ENCODE measurements around the gene ZMYM2. TPM values are rescaled to one million over a fixed set of nuclear protein-coding genes. Genes with fewer than 3 reads are reported as not detected.

The ZMYM2 gene
- total and polyA plus RNA-seq, 4 donors, result 14.0 to 212 (median 38.5) TPM

DNA sequence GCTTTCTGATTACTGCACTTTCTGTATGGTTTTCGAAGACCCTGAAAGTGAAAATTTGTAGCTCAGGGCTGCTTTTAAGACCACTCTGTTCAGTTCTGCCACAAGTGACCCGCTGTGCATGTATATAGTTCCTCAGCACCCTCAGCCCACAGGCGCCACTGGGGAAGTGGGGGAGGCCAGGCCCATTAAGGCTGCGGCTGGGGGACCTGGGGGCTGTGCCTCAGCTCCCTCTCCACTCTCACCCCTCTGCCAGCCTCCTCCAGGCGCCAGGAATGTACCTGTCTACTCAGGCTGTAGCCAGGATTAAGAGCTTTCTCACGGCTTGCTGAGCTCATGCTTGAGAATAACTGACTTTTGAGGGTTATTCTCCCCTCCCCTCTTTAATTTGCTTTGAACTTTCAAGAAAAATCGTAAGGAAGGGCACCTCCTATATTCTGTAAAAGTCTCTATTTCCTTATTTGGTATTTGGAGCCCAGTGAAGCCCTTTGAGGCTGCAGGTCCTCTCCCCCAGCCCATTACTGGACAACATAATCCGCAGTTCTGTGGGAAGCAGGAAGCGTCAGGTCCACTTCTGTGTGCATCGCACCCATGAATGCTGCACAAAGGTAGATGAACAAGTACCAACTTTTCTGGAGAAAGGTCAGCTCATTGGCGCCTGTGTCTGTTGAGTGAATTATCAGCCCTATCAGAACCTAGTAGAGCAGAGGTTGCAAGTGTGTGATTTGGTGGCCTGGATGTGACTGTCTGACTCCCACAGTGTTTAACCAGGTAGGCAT is 172.7 kb downstream of the ZMYM2 start:
- Histone ChIP-seq H3K36me3 (ENCODE audit: control insufficient read depth in 4 of 4, insufficient read depth in 4 of 4, low read length in 4 of 4) (no peaks in the 10 kb centered on the region), H3K4me3 (no peak overlapping the region), H3K27me3 (ENCODE audit: control insufficient read depth in 3 of 3, insufficient read depth in 3 of 3, low read length in 2 of 3) (peaks cover 0 to 27% (median 18%) of the 10 kb centered on the region in 3 donors), H3K9ac (ENCODE audit: insufficient read depth in 1 of 2, low read length in 2 of 2) (no peak overlapping the region), H3K27ac (ENCODE audit: low read depth in 1 of 2, low read length in 1 of 2) (no peak overlapping the region), H3K4me1 (ENCODE audit: control insufficient read depth in 5 of 5, insufficient read depth in 5 of 5, low read length in 5 of 5) (peaks cover 0 to 14% (median 9%) of the 10 kb centered on the region in 5 donors), H3K9me3 (ENCODE audit: control insufficient read depth in 4 of 4, insufficient read depth in 3 of 4, low read length in 3 of 4) (no peaks in the 10 kb centered on the region)
- DNase-seq (no peak), ATAC-seq (ENCODE audit: insufficient read depth, low FRiP score) (no peak)
- TF ChIP-seq, protein P1, sequence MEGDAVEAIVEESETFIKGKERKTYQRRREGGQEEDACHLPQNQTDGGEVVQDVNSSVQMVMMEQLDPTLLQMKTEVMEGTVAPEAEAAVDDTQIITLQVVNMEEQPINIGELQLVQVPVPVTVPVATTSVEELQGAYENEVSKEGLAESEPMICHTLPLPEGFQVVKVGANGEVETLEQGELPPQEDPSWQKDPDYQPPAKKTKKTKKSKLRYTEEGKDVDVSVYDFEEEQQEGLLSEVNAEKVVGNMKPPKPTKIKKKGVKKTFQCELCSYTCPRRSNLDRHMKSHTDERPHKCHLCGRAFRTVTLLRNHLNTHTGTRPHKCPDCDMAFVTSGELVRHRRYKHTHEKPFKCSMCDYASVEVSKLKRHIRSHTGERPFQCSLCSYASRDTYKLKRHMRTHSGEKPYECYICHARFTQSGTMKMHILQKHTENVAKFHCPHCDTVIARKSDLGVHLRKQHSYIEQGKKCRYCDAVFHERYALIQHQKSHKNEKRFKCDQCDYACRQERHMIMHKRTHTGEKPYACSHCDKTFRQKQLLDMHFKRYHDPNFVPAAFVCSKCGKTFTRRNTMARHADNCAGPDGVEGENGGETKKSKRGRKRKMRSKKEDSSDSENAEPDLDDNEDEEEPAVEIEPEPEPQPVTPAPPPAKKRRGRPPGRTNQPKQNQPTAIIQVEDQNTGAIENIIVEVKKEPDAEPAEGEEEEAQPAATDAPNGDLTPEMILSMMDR (IDR thresholded peaks at IDR 0.05; ENCODE audit: control extremely low read depth, extremely low read depth), result no peak
- 72 to 78% methylated on average over 11 of the region's 11 CpGs for WGBS, 2 donors

DNA sequence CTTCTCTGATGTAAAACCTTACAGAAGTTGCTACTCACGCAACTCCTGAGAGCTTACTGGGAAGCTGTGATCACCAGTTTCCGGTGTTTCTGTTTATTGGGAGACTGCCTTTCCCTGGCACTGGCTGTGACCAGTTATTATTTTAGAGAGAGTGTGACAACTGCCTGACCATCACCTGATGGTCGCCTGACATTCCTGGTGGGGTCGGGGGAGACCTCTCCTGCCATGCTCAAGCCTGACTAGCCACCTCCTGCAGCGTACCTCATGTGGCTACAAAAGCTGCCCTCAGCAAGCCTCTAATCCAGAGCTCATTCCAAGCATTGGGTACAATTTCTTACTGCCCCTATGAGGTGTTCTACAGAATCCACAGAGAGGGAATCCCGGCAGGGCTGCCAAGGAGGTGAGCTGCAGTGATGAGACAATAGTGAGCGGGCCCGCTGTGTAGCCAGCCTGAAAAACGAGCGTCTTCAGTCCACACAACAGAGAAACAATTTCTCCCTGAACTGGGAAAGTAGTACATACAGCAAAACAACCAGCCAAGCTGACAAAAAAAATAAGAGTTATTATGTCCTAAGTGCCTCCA is 173.6 kb downstream of the ZMYM2 start:
- TF ChIP-seq, protein P1 (IDR thresholded peaks at IDR 0.05; ENCODE audit: control extremely low read depth, extremely low read depth), result no peak
- DNase-seq (no peak), ATAC-seq (ENCODE audit: insufficient read depth, low FRiP score) (no peak)
- Histone ChIP-seq H3K9me3 (ENCODE audit: control insufficient read depth in 4 of 4, insufficient read depth in 3 of 4, low read length in 3 of 4) (no peaks in the 10 kb centered on the region), H3K9ac (ENCODE audit: insufficient read depth in 1 of 2, low read length in 2 of 2) (no peak overlapping the region), H3K27ac (ENCODE audit: low read depth in 1 of 2, low read length in 1 of 2) (no peak overlapping the region), H3K27me3 (ENCODE audit: control insufficient read depth in 3 of 3, insufficient read depth in 3 of 3, low read length in 2 of 3) (peaks cover 0 to 36% (median 25%) of the 10 kb centered on the region in 3 donors), H3K4me3 (no peak overlapping the region), H3K36me3 (ENCODE audit: control insufficient read depth in 4 of 4, insufficient read depth in 4 of 4, low read length in 4 of 4) (no peaks in the 10 kb centered on the region), H3K4me1 (ENCODE audit: control insufficient read depth in 5 of 5, insufficient read depth in 5 of 5, low read length in 5 of 5) (peaks cover 0 to 14% (median 9%) of the 10 kb centered on the region in 5 donors)
- WGBS, 2 donors, result 87 to 89% methylated on average over 10 of the region's 10 CpGs

DNA sequence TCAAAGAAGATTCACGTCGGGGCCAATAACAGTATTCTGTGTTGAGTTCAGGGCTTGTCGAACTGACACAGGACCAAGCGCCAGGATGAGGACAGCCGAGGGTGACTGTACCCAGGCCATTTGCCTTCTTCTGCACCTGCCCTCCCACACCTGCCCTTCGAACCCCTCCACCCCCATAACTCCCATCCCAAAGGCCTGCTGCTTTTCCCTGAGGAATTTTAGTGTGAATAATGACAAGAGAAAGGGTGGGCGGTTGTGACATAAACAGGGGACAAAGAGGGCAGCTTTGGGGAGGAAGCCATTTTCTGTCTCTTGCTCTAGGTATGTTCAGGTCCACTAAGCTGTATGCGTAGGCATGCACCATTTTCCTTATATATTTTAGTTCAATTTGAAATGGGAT is 176.2 kb downstream of the ZMYM2 start:
- TF ChIP-seq, protein P1 (IDR thresholded peaks at IDR 0.05; ENCODE audit: control extremely low read depth, extremely low read depth), result no peak
- DNase-seq, result no peak

More for the DNA sequence above, 176.2 kb downstream of the ZMYM2 start:
- Histone ChIP-seq H3K4me3 (no peak overlapping the region), H3K36me3 (ENCODE audit: control insufficient read depth in 4 of 4, insufficient read depth in 4 of 4, low read length in 4 of 4) (no peaks in the 10 kb centered on the region), H3K4me1 (ENCODE audit: control insufficient read depth in 5 of 5, insufficient read depth in 5 of 5, low read length in 5 of 5) (no peaks in the 10 kb centered on the region), H3K9ac (ENCODE audit: insufficient read depth in 1 of 2, low read length in 2 of 2) (no peak overlapping the region), H3K9me3 (ENCODE audit: control insufficient read depth in 4 of 4, insufficient read depth in 3 of 4, low read length in 3 of 4) (no peaks in the 10 kb centered on the region), H3K27me3 (ENCODE audit: control insufficient read depth in 3 of 3, insufficient read depth in 3 of 3, low read length in 2 of 3) (peaks cover 0 to 43% (median 36%) of the 10 kb centered on the region in 3 donors), H3K27ac (ENCODE audit: low read depth in 1 of 2, low read length in 1 of 2) (no peak overlapping the region)
- WGBS, 2 donors, result 78 to 81% methylated on average over 8 of the region's 8 CpGs
- ATAC-seq (ENCODE audit: insufficient read depth, low FRiP score), result no peak

All from lung (tissue), 12 donors.